H1 (cell line): ENCODE results near the gene WDR5. TPM values are rescaled to one million over a fixed set of nuclear protein-coding genes. Genes with fewer than 3 reads are reported as not detected.

ENCODE experiments used
- CTCF ChIA-PET: fragments of 300-600 bp; sonication (Branson Sonifier 250); formaldehyde crosslinking; loops from one replicate; lab custom pipeline; 2021; ENCODE audit not compliant: partially characterized antibody; lab: Charles Lee
- POLR2A ChIA-PET: fragments of 300-600 bp; sonication (Branson Sonifier 250); formaldehyde crosslinking; loops from one replicate; lab custom pipeline; 2021; ENCODE audit warnings: inconsistent platforms; ENCODE audit not compliant: partially characterized antibody; lab: Charles Lee
- DNase-seq, 2 experiments: peaks; one replicate each; pipeline versions ENCODE4 v3.0.0 to v3.0.0-alpha.2; 2010 to 2022; ENCODE audit warnings: low spot score in 2 of 2, low read depth in 1 of 2, mixed read lengths in 1 of 2
- FAIRE-seq: peaks from 2 replicates; lab custom pipeline; 2011; peaks lifted over from hg19 to GRCh38; lab: Jason Lieb, UNC
- H2AFZ ChIP-seq: 2 replicates; pipeline ENCODE4 v1.8.1; 2012; ENCODE audit warnings: low read length, inconsistent platforms
- H2AK5ac ChIP-seq: 2 replicates; pipeline ENCODE4 v1.6.1; 2013; ENCODE audit warnings: low read depth, low read length
- H2BK120ac ChIP-seq: replicated peaks from 2 replicates; pipeline ENCODE3; 2013; ENCODE audit warnings: low read depth, low read length, inconsistent platforms
- H2BK12ac ChIP-seq: 2 replicates; pipeline ENCODE4 v1.6.1; 2013; ENCODE audit warnings: low read depth, low read length
- H2BK15ac ChIP-seq: 2 replicates; pipeline ENCODE4 v1.6.1; 2013; ENCODE audit warnings: low read length
- H2BK20ac ChIP-seq: 2 replicates; pipeline ENCODE4 v1.6.1; 2013; ENCODE audit warnings: low read length
- H2BK5ac ChIP-seq: 2 replicates; pipeline ENCODE4 v1.6.1; 2013; ENCODE audit warnings: low read depth, low read length
- H3K14ac ChIP-seq: 2 replicates; pipeline ENCODE4 v1.6.1; 2013; ENCODE audit warnings: inconsistent platforms; ENCODE audit not compliant: insufficient read length
- H3K18ac ChIP-seq: 2 replicates; pipeline ENCODE4 v1.6.1; 2013; ENCODE audit warnings: low read length; ENCODE audit errors: extremely low read depth
- H3K23ac ChIP-seq: 2 replicates; pipeline ENCODE4 v1.6.1; 2013; ENCODE audit warnings: inconsistent platforms; ENCODE audit not compliant: insufficient read length
- H3K23me2 ChIP-seq: 2 replicates; pipeline ENCODE4 v1.6.1; 2013; ENCODE audit warnings: low read depth, low read length
- H3K27ac ChIP-seq: 2 replicates; pipeline ENCODE4 v1.6.1; 2011; ENCODE audit warnings: low read depth, low read length, inconsistent platforms
- H3K27me3 ChIP-seq, 4 experiments: replicated peaks in 1 of 4; 1 replicate in 1 of 4; 2 replicates in 3 of 4; pipeline versions ENCODE4 v1.6.1 to v1.8.1; 2011 to 2013; ENCODE audit warnings: low read length in 3 of 4, mild to moderate bottlenecking in 3 of 4, inconsistent platforms in 2 of 4, mixed read lengths in 2 of 4, moderate library complexity in 1 of 4; ENCODE audit not compliant: control insufficient read depth in 3 of 4, insufficient read depth in 3 of 4; ENCODE audit errors: extremely low read depth in 1 of 4
- H3K36me3 ChIP-seq, 4 experiments: 2 replicates each; pipeline versions ENCODE4 v1.6.1 to v1.8.1; 2011 to 2013; ENCODE audit warnings: mild to moderate bottlenecking in 4 of 4, low read length in 3 of 4, moderate library complexity in 2 of 4, control low read depth in 1 of 4, inconsistent platforms in 1 of 4; ENCODE audit not compliant: insufficient read depth in 4 of 4, control insufficient read depth in 2 of 4
- H3K4ac ChIP-seq: replicated peaks from 2 replicates; pipeline ENCODE3; 2013; ENCODE audit warnings: low read length, low read depth, mixed read lengths, inconsistent platforms; ENCODE audit not compliant: insufficient read length
- H3K4me1 ChIP-seq, 4 experiments: replicated peaks in 1 of 4; 1 replicate in 1 of 4; 2 replicates in 3 of 4; pipeline versions ENCODE4 v1.6.1 to v1.8.1; 2011 to 2013; ENCODE audit warnings: low read length in 3 of 4, inconsistent platforms in 2 of 4, mixed read lengths in 1 of 4; ENCODE audit not compliant: insufficient read depth in 4 of 4, control insufficient read depth in 3 of 4
- H3K4me2 ChIP-seq, 2 experiments: 2 replicates each; pipeline versions ENCODE4 v1.6.1 to v1.8.1; 2011 to 2013; ENCODE audit warnings: low read depth in 2 of 2, low read length in 2 of 2, control low read depth in 1 of 2, inconsistent platforms in 1 of 2, mild to moderate bottlenecking in 1 of 2; ENCODE audit not compliant: insufficient read depth in 1 of 2
- H3K4me3 ChIP-seq, 4 experiments: fragments of 200-600, 300-600 bp in 1 of 4; sonication (generic), shearing (Covaris generic), sonication (Bioruptor Twin) in 1 of 4; 2 replicates each; pipeline versions ENCODE4 v1.5.1 to v1.8.1; 2011 to 2016; ENCODE audit warnings: low read length in 4 of 4, low read depth in 3 of 4, control low read depth in 2 of 4, inconsistent platforms in 2 of 4, mild to moderate bottlenecking in 2 of 4, mixed read lengths in 1 of 4, moderate library complexity in 1 of 4; ENCODE audit not compliant: insufficient read depth in 2 of 4; ENCODE audit errors: extremely low read depth in 1 of 4
- H3K56ac ChIP-seq: replicated peaks from 2 replicates; pipeline ENCODE3; 2013; ENCODE audit warnings: low read depth, mild to moderate bottlenecking, mixed read lengths, low read length, inconsistent platforms; ENCODE audit not compliant: insufficient read length
- H3K79me1 ChIP-seq: 2 replicates; pipeline ENCODE4 v1.6.1; 2013; ENCODE audit warnings: low read depth, low read length, control low read depth
- H3K79me2 ChIP-seq, 2 experiments: 2 replicates each; pipeline versions ENCODE4 v1.6.1 to v1.8.1; 2012 to 2013; ENCODE audit warnings: low read length in 2 of 2, mild to moderate bottlenecking in 2 of 2, inconsistent platforms in 1 of 2; ENCODE audit not compliant: insufficient read depth in 2 of 2, control insufficient read depth in 1 of 2
- H3K9ac ChIP-seq, 4 experiments: replicated peaks in 1 of 4; 1 replicate in 1 of 4; 2 replicates in 3 of 4; pipeline versions ENCODE4 v1.6.1 to v1.8.1; 2011 to 2013; ENCODE audit warnings: low read depth in 3 of 4, low read length in 3 of 4, control low read depth in 2 of 4, mild to moderate bottlenecking in 2 of 4, moderate library complexity in 2 of 4, inconsistent platforms in 1 of 4; ENCODE audit errors: extremely low read depth in 1 of 4
- H3K9me3 ChIP-seq, 2 experiments: 2 replicates each; pipeline versions ENCODE4 v1.6.1 to v1.8.1; 2012 to 2013; ENCODE audit warnings: mild to moderate bottlenecking in 2 of 2, moderate library complexity in 2 of 2, control low read depth in 1 of 2, inconsistent platforms in 1 of 2, low read depth in 1 of 2, low read length in 1 of 2, mixed read lengths in 1 of 2; ENCODE audit not compliant: insufficient read depth in 2 of 2
- H4K20me1 ChIP-seq, 2 experiments: replicated peaks in 1 of 2; 2 replicates each; pipeline versions ENCODE3 to v1.8.1; 2011 to 2013; ENCODE audit warnings: inconsistent platforms in 2 of 2, low read length in 2 of 2, mild to moderate bottlenecking in 1 of 2; ENCODE audit not compliant: insufficient read depth in 2 of 2, control insufficient read depth in 1 of 2
- H4K5ac ChIP-seq: 2 replicates; pipeline ENCODE4 v1.6.1; 2013; ENCODE audit warnings: low read length, low read depth, mixed read lengths, inconsistent platforms; ENCODE audit not compliant: insufficient read length
- H4K8ac ChIP-seq: 2 replicates; pipeline ENCODE4 v1.8.0; 2013; ENCODE audit warnings: mild to moderate bottlenecking, moderate library complexity, low read length, inconsistent platforms; ENCODE audit not compliant: insufficient read depth; ENCODE audit errors: extremely low read depth
- H4K91ac ChIP-seq: replicated peaks from 2 replicates; pipeline ENCODE3; 2013; ENCODE audit warnings: low read length, mixed read lengths, inconsistent platforms; ENCODE audit not compliant: insufficient read length
- BACH1 ChIP-seq: IDR thresholded peaks from 2 replicates; pipeline ENCODE4 v1.6.1; 2012; ENCODE audit warnings: low read length, improper control_type of control experiment
- CTBP2 ChIP-seq: IDR thresholded peaks from 2 replicates; pipeline ENCODE4 v1.7.0; 2011; ENCODE audit warnings: borderline replicate concordance, mild to moderate bottlenecking, moderate library complexity, mixed read lengths, low read length; ENCODE audit not compliant: insufficient read depth, insufficient read length
- EP300 ChIP-seq, 2 experiments: IDR thresholded peaks; 1 replicate in 1 of 2; 2 replicates in 1 of 2; pipeline ENCODE4 v1.6.1; 2011 to 2012; ENCODE audit warnings: low read depth in 2 of 2, low read length in 2 of 2, mild to moderate bottlenecking in 2 of 2, borderline replicate concordance in 1 of 2, inconsistent platforms in 1 of 2, moderate library complexity in 1 of 2
- EZH2 ChIP-seq: fragments of 200-600 bp; sonication (generic); IDR thresholded peaks from 2 replicates; pipeline ENCODE4 v1.7.1; 2012; ENCODE audit warnings: low read depth, mild to moderate bottlenecking, moderate library complexity, low read length, inconsistent platforms; ENCODE audit not compliant: severe bottlenecking
- KDM1A ChIP-seq: fragments of 200-600, 300-600 bp; sonication (generic); IDR thresholded peaks from 2 replicates; pipeline ENCODE4 v1.7.1; 2016; ENCODE audit warnings: mild to moderate bottlenecking, low read length, borderline replicate concordance
- TCF12 ChIP-seq: IDR thresholded peaks from 2 replicates; pipeline ENCODE4 v1.6.1; 2011; ENCODE audit warnings: low read depth, mild to moderate bottlenecking, low read length
- TEAD4 ChIP-seq: IDR thresholded peaks from 2 replicates; pipeline ENCODE4 v1.6.1; 2012; ENCODE audit warnings: low read depth, low read length, inconsistent platforms, mixed read lengths
- whole genome bisulfite sequencing, 2 experiments: shearing (Covaris generic) in 1 of 2; methylation state at CpG; one replicate each; pipeline versions ENCODE4 v1.1.6 to v1.1.7; 2013 to 2015; ENCODE audit warnings: low lambda C conversion rate in 2 of 2, mixed read lengths in 2 of 2, inconsistent platforms in 1 of 2, low coverage in 1 of 2, missing lambda C conversion rate in 1 of 2; ENCODE audit not compliant: insufficient replicate concordance in 2 of 2, insufficient coverage in 1 of 2, insufficient read length in 1 of 2; ENCODE audit errors: extremely low coverage in 1 of 2, missing lambda C conversion rate in 1 of 2; 5-methylcytosine and 5-hydroxymethylcytosine counted together
- polyA plus RNA-seq, 7 experiments: library from polyadenylated mRNA; depleted of rRNA in 3 of 7; stranded (reverse) in 5 of 7; unstranded in 2 of 7; fragments of >200 nt in 5 of 7; fragments of 200-250 nt in 2 of 7; gene quantifications; 1 replicate in 5 of 7; 2 replicates in 1 of 7; 4 replicates in 1 of 7; pipeline versions ENCODE4 v1.2.1 to v1.2.3, GENCODE V29; 2011 to 2013; ENCODE audit warnings: missing spikeins in 2 of 7, mixed read lengths in 2 of 7
- total RNA-seq: library from RNA; stranded (reverse); fragmentation: NEBNext Ultra II Directional; extraction: Animal tissue kit (Norgen Biotek cat#: 25700); gene quantifications from 2 replicates; pipeline ENCODE4 v1.2.1, GENCODE V29; 2021

The WDR5 gene
- total and polyA plus RNA-seq, 2 of the 8 experiments (the other 6 are each of a cell fraction or from before 2014, with no cell fraction given): 38.4 to 68.1 TPM

- Histone ChIP-seq H4K8ac (no peak overlapping the region), H3K36me3 (no peaks in the 10 kb centered on the region; a peak in 1 of 8 replicates), H2BK20ac (no peak overlapping the region), H2BK15ac (no peak overlapping the region), H2BK12ac (no peak overlapping the region), H3K27me3 (peaks cover 0 to 8% (median 2%) of the 10 kb centered on the region in 4 experiments; a peak in 4 of 7 replicates), H3K23me2 (peaks cover 4% of the 10 kb centered on the region; the same call in 1 of the 2 replicates), H3K56ac (no peak overlapping the region), H3K18ac (no peak overlapping the region), H3K9ac (no peak overlapping the region), H3K79me2 (no peaks in the 10 kb centered on the region), H2AK5ac (no peak overlapping the region), H2AFZ (no peak overlapping the region), H4K91ac (no peak overlapping the region), H3K27ac (no peak overlapping the region), H3K4me2 (no peak overlapping the region), H3K4ac (no peak overlapping the region), H3K23ac (no peak overlapping the region), H3K4me3 (no peak overlapping the region), H4K5ac (no peak overlapping the region), H3K79me1 (no peaks in the 10 kb centered on the region), H4K20me1 (no peaks in the 10 kb centered on the region), H3K14ac (no peak overlapping the region), H2BK5ac (no peak overlapping the region), H3K4me1 (peaks cover 0 to 17% (median 4%) of the 10 kb centered on the region in 4 experiments; a peak in 4 of 7 replicates), H2BK120ac (no peak overlapping the region), H3K9me3 (no peaks in the 10 kb centered on the region)
- no peak for TF ChIP-seq BACH1
- TF ChIP-seq KDM1A: peak; percentile 81; the same call in 1 of the 2 replicates
- TF ChIP-seq TEAD4: no peak
- TF ChIP-seq TCF12: no peak
- TF ChIP-seq EP300 (IDR thresholded peaks at IDR 0.05; ENCODE audit: borderline replicate concordance in 1 of 2, low read depth in 2 of 2, low read length in 2 of 2): no peak
- no peak for TF ChIP-seq CTBP2
- no peak for TF ChIP-seq EZH2
- CTCF ChIA-PET: interaction anchor here (0.6 to 3.5 kb wide), 8 partner anchors 9 to 407 kb away, joined by 3 to 10 read pairs (median 4); no protein-coding TSS in a partner anchor
- FAIRE-seq (no peak), DNase-seq (no peak)
- WGBS, 2 experiments: 92% methylated on average over 12 of the region's 12 CpGs; no CpG with 5 or more reads in 1 of the 2 experiments
- POLR2A ChIA-PET: interaction anchor here (0.7 to 1.2 kb wide), 3 partner anchors 12 to 34 kb away, joined by 3 to 5 read pairs (median 3); no protein-coding TSS in a partner anchor
Measured at GRCh38 chr9:134187891-134188385, 52.1 kb downstream of the WDR5 start.
